IMR-90 (cell line): ENCODE data around the gene CD14. TPM values are rescaled to one million over a fixed set of nuclear protein-coding genes. Genes with fewer than 3 reads are reported as not detected.

Experiments used
- ATAC-seq: fragments of 200-7000 bp; cut with Tn5 transposase; 2 replicates; pipeline ENCODE4 v1.9.1; 2020; ENCODE audit warnings: low read depth, mild to moderate bottlenecking, moderate library complexity
- BruUV-seq: library from RNA; stranded (reverse); fragments of 400-500 nt; replicated peaks from 2 replicates; lab custom pipeline; 2021; lab: Mats Ljungman, UMichigan
- CTCF ChIA-PET: fragments of 300-600 bp; formaldehyde crosslinking; extraction: SDS; loops from one replicate; lab custom pipeline; 2021; ENCODE audit warnings: antibody characterized with exemption; lab: Yijun Ruan, JAX
- POLR2A ChIA-PET: fragments of 300-600 bp; sonication (Branson Sonifier 250); formaldehyde crosslinking; loops from one replicate; lab custom pipeline; 2022; ENCODE audit warnings: antibody characterized with exemption; ENCODE audit not compliant: unreplicated experiment; lab: Charles Lee
- DNase-seq: peaks from one replicate; pipeline ENCODE4 v3.0.0; 2013
- H2AFZ ChIP-seq: replicated peaks from 2 replicates; pipeline ENCODE3; 2013; ENCODE audit warnings: low read length, mild to moderate bottlenecking; ENCODE audit not compliant: poor library complexity
- H2AK5ac ChIP-seq: 2 replicates; pipeline ENCODE4 v1.6.1; 2013; ENCODE audit warnings: low read depth, low read length, inconsistent platforms
- H2AK9ac ChIP-seq: replicated peaks from 2 replicates; pipeline ENCODE3; 2013; ENCODE audit warnings: mild to moderate bottlenecking, low read depth, low read length, moderate library complexity; ENCODE audit not compliant: poor library complexity
- H2BK120ac ChIP-seq: 2 replicates; pipeline ENCODE4 v1.6.1; 2013; ENCODE audit warnings: low read depth, low read length, inconsistent platforms
- H2BK15ac ChIP-seq: 3 replicates; pipeline ENCODE4 v1.6.1; 2013; ENCODE audit warnings: low read depth, low read length, inconsistent platforms
- H2BK20ac ChIP-seq: 2 replicates; pipeline ENCODE4 v1.6.1; 2013; ENCODE audit warnings: low read depth, mild to moderate bottlenecking, inconsistent platforms, low read length, moderate library complexity
- H2BK5ac ChIP-seq: 2 replicates; pipeline ENCODE4 v1.6.1; 2013; ENCODE audit warnings: mild to moderate bottlenecking, low read depth, low read length, inconsistent platforms; ENCODE audit not compliant: poor library complexity, severe bottlenecking
- H3K14ac ChIP-seq: replicated peaks from 2 replicates; pipeline ENCODE4 v1.6.1; 2013; ENCODE audit warnings: low read depth, low read length, inconsistent platforms
- H3K18ac ChIP-seq: 2 replicates; pipeline ENCODE4 v1.6.1; 2013; ENCODE audit warnings: low read depth, low read length, control low read depth
- H3K23ac ChIP-seq: 2 replicates; pipeline ENCODE4 v1.6.1; 2013; ENCODE audit warnings: low read depth, low read length, inconsistent platforms
- H3K27ac ChIP-seq: 2 replicates; pipeline ENCODE4 v1.5.1; 2013; ENCODE audit warnings: mild to moderate bottlenecking, control low read depth, low read length; ENCODE audit not compliant: insufficient read depth
- H3K27me3 ChIP-seq: 2 replicates; pipeline ENCODE4 v1.6.1; 2013; ENCODE audit warnings: low read length; ENCODE audit not compliant: control insufficient read depth, insufficient read depth
- H3K36me3 ChIP-seq: 2 replicates; pipeline ENCODE4 v1.6.1; 2013; ENCODE audit warnings: low read length, mixed read lengths; ENCODE audit not compliant: control insufficient read depth, insufficient read depth
- H3K4ac ChIP-seq: 2 replicates; pipeline ENCODE4 v1.6.1; 2013; ENCODE audit warnings: low read depth, low read length, inconsistent platforms
- H3K4me1 ChIP-seq: 2 replicates; pipeline ENCODE4 v1.6.1; 2013; ENCODE audit warnings: low read length, mixed read lengths; ENCODE audit not compliant: control insufficient read depth, insufficient read depth
- H3K4me2 ChIP-seq: 2 replicates; pipeline ENCODE4 v1.6.1; 2013; ENCODE audit warnings: low read depth, mild to moderate bottlenecking, control low read depth, low read length, moderate library complexity
- H3K4me3 ChIP-seq: 2 replicates; pipeline ENCODE4 v1.5.1; 2013; ENCODE audit warnings: low read depth, mild to moderate bottlenecking, control low read depth, low read length, moderate library complexity; ENCODE audit not compliant: insufficient read depth
- H3K56ac ChIP-seq: 2 replicates; pipeline ENCODE4 v1.6.1; 2013; ENCODE audit warnings: low read length, inconsistent platforms; ENCODE audit not compliant: insufficient read depth; ENCODE audit errors: extremely low read depth
- H3K79me1 ChIP-seq, 2 experiments: 2 replicates each; pipeline ENCODE4 v1.6.1; 2013; ENCODE audit warnings: low read length in 2 of 2, inconsistent platforms in 1 of 2, low read depth in 1 of 2
- H3K9ac ChIP-seq: 2 replicates; pipeline ENCODE4 v1.6.1; 2013; ENCODE audit warnings: low read depth, low read length, control low read depth
- H3K9me1 ChIP-seq: 2 replicates; pipeline ENCODE4 v1.6.1; 2013; ENCODE audit warnings: low read length, inconsistent platforms; ENCODE audit not compliant: insufficient read depth
- H3K9me3 ChIP-seq: 2 replicates; pipeline ENCODE4 v1.6.1; 2013; ENCODE audit warnings: low read length; ENCODE audit not compliant: control insufficient read depth, insufficient read depth
- H4K20me1 ChIP-seq: 2 replicates; pipeline ENCODE4 v1.6.1; 2013; ENCODE audit warnings: low read length, inconsistent platforms; ENCODE audit not compliant: insufficient read depth
- H4K5ac ChIP-seq: 2 replicates; pipeline ENCODE4 v1.6.1; 2013; ENCODE audit warnings: mild to moderate bottlenecking, low read depth, low read length, control low read depth
- H4K8ac ChIP-seq, 2 experiments: 2 replicates each; pipeline ENCODE4 v1.6.1; 2013; ENCODE audit warnings: low read depth in 2 of 2, low read length in 2 of 2, control low read depth in 1 of 2, inconsistent platforms in 1 of 2
- H4K91ac ChIP-seq: 2 replicates; pipeline ENCODE4 v1.6.1; 2013; ENCODE audit warnings: low read depth, low read length, inconsistent platforms; ENCODE audit not compliant: insufficient read depth
- CHD1 ChIP-seq: IDR thresholded peaks from 2 replicates; pipeline ENCODE4 v1.6.1; 2012; ENCODE audit warnings: low read depth, low read length, improper control_type of control experiment
- MAFK ChIP-seq: IDR thresholded peaks from 2 replicates; pipeline ENCODE4 v1.6.1; 2012; ENCODE audit warnings: low read depth, low read length, improper control_type of control experiment
- WGBS, 2 experiments: methylation state at CpG; one replicate each; pipeline versions ENCODE4 v1.1.5 to v1.1.7; 2013; ENCODE audit warnings: missing lambda C conversion rate in 2 of 2; ENCODE audit not compliant: insufficient read length in 1 of 2; ENCODE audit errors: extremely low coverage in 2 of 2; 5-methylcytosine and 5-hydroxymethylcytosine counted together
- dilution Hi-C: fragments of 300-500 bp; cut with HindIII; formaldehyde crosslinking; loops from one replicate; pipeline ENCODE4 v1.14.3; 2018; ENCODE audit warnings: low sequenced_read_pairs; ENCODE audit not compliant: unreplicated experiment
- in situ Hi-C: fragments of 300-500 bp; cut with MboI; formaldehyde crosslinking; loops from 3 replicates; pipeline ENCODE4 v1.14.3; 2019; ENCODE audit warnings: low sequenced_read_pairs, inconsistent platforms, mixed read lengths
- intact Hi-C: fragments of 100-400 bp; cut with micrococcal nuclease; formaldehyde crosslinking; loops from 2 replicates; pipeline ENCODE4 v1.10.0; 2022
- polyA plus RNA-seq, 3 experiments: library from polyadenylated mRNA; depleted of rRNA; stranded (reverse); fragments of >200 nt; gene quantifications; 2 replicates each; pipeline ENCODE4 v1.2.3, GENCODE V29; 2012; ENCODE audit warnings: low replicate concordance in 1 of 3
- total RNA-seq: library from RNA; depleted of rRNA; stranded (reverse); fragments of >200 nt; gene quantifications from 2 replicates; pipeline ENCODE4 v1.2.3, GENCODE V29; 2012

CD14 gene
- total and polyA plus RNA-seq, 2 of the 4 experiments (the other 2 are of a cell fraction) = 0.17 to 0.18 TPM

DNA sequence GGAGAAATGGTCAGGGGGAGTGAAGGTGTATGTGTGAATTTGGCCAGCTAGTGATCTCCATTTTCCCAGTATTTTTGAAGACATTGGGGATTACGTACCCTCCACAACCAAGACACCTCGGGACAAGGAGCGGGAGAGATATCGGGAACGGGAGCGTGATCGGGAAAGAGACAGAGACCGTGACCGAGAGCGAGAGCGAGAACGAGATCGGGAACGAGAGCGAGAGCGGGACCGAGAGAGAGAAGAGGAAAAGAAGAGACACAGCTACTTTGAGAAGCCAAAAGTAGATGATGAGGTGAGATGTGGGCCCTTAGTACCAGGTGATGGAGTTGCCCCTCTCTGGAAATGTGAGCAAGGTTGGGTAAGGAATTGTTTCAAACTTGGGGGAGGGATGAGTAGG, 25.9 kb upstream of the CD14 start:
- Histone ChIP-seq H4K8ac (no peak overlapping the region), H3K9ac (no peak overlapping the region), H3K79me1 (peaks cover 0 to 7% of the 10 kb centered on the region in 2 experiments; a peak in 1 of 4 replicates), H2AFZ (no peak overlapping the region), H2BK20ac (no peak overlapping the region), H2AK5ac (no peak overlapping the region), H2BK120ac (no peak overlapping the region), H3K23ac (no peak overlapping the region), H3K4me1 (no peaks in the 10 kb centered on the region), H3K14ac (no peak overlapping the region), H3K56ac (no peak overlapping the region), H3K27ac (no peak overlapping the region), H3K18ac (no peak overlapping the region), H3K4me2 (no peak overlapping the region), H2BK5ac (no peak overlapping the region), H3K4me3 (no peak overlapping the region), H2AK9ac (no peak overlapping the region), H2BK15ac (no peak overlapping the region), H4K5ac (no peak overlapping the region), H3K36me3 (peaks cover 69% of the 10 kb centered on the region), H3K9me1 (no peaks in the 10 kb centered on the region), H3K27me3 (no peaks in the 10 kb centered on the region), H3K9me3 (no peaks in the 10 kb centered on the region), H4K91ac (no peak overlapping the region), H3K4ac (no peak overlapping the region), H4K20me1 (no peaks in the 10 kb centered on the region)
- POLR2A ChIA-PET = no interaction called here
- no peak for TF ChIP-seq MAFK
- no peak for TF ChIP-seq CHD1
- dilution Hi-C loops = no loop called here
- no peak for DNase-seq
- in situ Hi-C loops = no loop called here
- BruUV-seq = no TSS peak
- CTCF ChIA-PET = no interaction called here
- no peak for ATAC-seq
- 98% methylated on average over 14 of the region's 17 CpGs; no CpG with 5 or more reads in 1 of the 2 experiments for WGBS, 2 experiments
- intact Hi-C loops = no loop called here
